Astrocyte (in vitro differentiated cells and primary cell): ENCODE results near the gene MYMK. TPM values are rescaled to one million over a fixed set of nuclear protein-coding genes. Genes with fewer than 3 reads are reported as not detected.

Experiments used
- DNase-seq: peaks from one replicate; pipeline ENCODE4 v3.0.0-alpha.2; 2010; ENCODE audit warnings: low read depth
- FAIRE-seq: peaks from 2 replicates; lab custom pipeline; 2011; peaks lifted over from hg19 to GRCh38; lab: Jason Lieb, UNC
- H2AFZ ChIP-seq: 2 replicates; pipeline ENCODE4 v1.6.0; 2012; ENCODE audit warnings: low read depth, low read length, inconsistent platforms
- H3K27ac ChIP-seq: 2 replicates; pipeline ENCODE4 v1.5.1; 2011; ENCODE audit warnings: low read depth, low read length, inconsistent platforms
- H3K27me3 ChIP-seq: 2 replicates; pipeline ENCODE4 v1.6.0; 2011; ENCODE audit warnings: low read length, inconsistent platforms; ENCODE audit not compliant: insufficient read depth
- H3K36me3 ChIP-seq: 2 replicates; pipeline ENCODE4 v1.5.1; 2011; ENCODE audit warnings: low read length, inconsistent platforms; ENCODE audit not compliant: insufficient read depth
- H3K4me1 ChIP-seq: 2 replicates; pipeline ENCODE4 v1.5.1; 2011; ENCODE audit warnings: low read length, inconsistent platforms; ENCODE audit not compliant: insufficient read depth
- H3K4me2 ChIP-seq: 2 replicates; pipeline ENCODE4 v1.6.0; 2012; ENCODE audit warnings: low read length, inconsistent platforms
- H3K4me3 ChIP-seq: 2 replicates; pipeline ENCODE4 v1.5.1; 2011; ENCODE audit warnings: low read depth, mild to moderate bottlenecking, low read length, inconsistent platforms; ENCODE audit not compliant: insufficient read depth
- H3K79me2 ChIP-seq: 2 replicates; pipeline ENCODE4 v1.6.0; 2012; ENCODE audit warnings: mild to moderate bottlenecking, low read length, inconsistent platforms; ENCODE audit not compliant: insufficient read depth
- H3K9ac ChIP-seq: 2 replicates; pipeline ENCODE4 v1.6.0; 2012; ENCODE audit warnings: mild to moderate bottlenecking, low read length, inconsistent platforms
- H3K9me3 ChIP-seq: 2 replicates; pipeline ENCODE4 v1.5.1; 2012; ENCODE audit warnings: low read depth, mild to moderate bottlenecking, low read length, inconsistent platforms; ENCODE audit not compliant: insufficient read depth
- H4K20me1 ChIP-seq: 2 replicates; pipeline ENCODE4 v1.6.0; 2012; ENCODE audit warnings: low read length, inconsistent platforms; ENCODE audit not compliant: insufficient read depth
- H3K27ac Mint-ChIP-seq: one replicate; pipeline ENCODE4 v1.8.0; 2021; ENCODE audit warnings: mild to moderate bottlenecking, mixed read lengths; ENCODE audit not compliant: unreplicated experiment
- H3K27me3 Mint-ChIP-seq: one replicate; pipeline ENCODE4 v1.8.0; 2021; ENCODE audit warnings: low read depth, mixed read lengths; ENCODE audit not compliant: unreplicated experiment
- H3K36me3 Mint-ChIP-seq: one replicate; pipeline ENCODE4 v1.8.0; 2021; ENCODE audit warnings: low read depth, mixed read lengths; ENCODE audit not compliant: unreplicated experiment
- H3K4me1 Mint-ChIP-seq: one replicate; pipeline ENCODE4 v1.8.0; 2021; ENCODE audit warnings: low read depth, mixed read lengths; ENCODE audit not compliant: unreplicated experiment
- H3K4me3 Mint-ChIP-seq: one replicate; pipeline ENCODE4 v1.8.0; 2021; ENCODE audit warnings: mild to moderate bottlenecking, moderate library complexity, mixed read lengths; ENCODE audit not compliant: unreplicated experiment
- H3K9me3 Mint-ChIP-seq: one replicate; pipeline ENCODE4 v1.8.0; 2021; ENCODE audit warnings: mild to moderate bottlenecking, mixed read lengths; ENCODE audit not compliant: unreplicated experiment
- EZH2 ChIP-seq: IDR thresholded peaks from 2 replicates; pipeline ENCODE4 v1.6.1; 2012; ENCODE audit warnings: mild to moderate bottlenecking, low read length, inconsistent platforms; ENCODE audit not compliant: insufficient read depth
- total RNA-seq: library from RNA; stranded (reverse); gene quantifications from 2 replicates; pipeline ENCODE4 v1.2.1, GENCODE V29; 2021
- TF ChIP-seq, protein P1 (sequence below): IDR thresholded peaks from 2 replicates; pipeline ENCODE4 v1.5.1; 2011; ENCODE audit warnings: low read depth, mild to moderate bottlenecking, inconsistent platforms, low read length, moderate library complexity; ENCODE audit not compliant: insufficient read depth

MYMK gene
- total RNA-seq, 1 donor from 2014 or later = not detected

DNA sequence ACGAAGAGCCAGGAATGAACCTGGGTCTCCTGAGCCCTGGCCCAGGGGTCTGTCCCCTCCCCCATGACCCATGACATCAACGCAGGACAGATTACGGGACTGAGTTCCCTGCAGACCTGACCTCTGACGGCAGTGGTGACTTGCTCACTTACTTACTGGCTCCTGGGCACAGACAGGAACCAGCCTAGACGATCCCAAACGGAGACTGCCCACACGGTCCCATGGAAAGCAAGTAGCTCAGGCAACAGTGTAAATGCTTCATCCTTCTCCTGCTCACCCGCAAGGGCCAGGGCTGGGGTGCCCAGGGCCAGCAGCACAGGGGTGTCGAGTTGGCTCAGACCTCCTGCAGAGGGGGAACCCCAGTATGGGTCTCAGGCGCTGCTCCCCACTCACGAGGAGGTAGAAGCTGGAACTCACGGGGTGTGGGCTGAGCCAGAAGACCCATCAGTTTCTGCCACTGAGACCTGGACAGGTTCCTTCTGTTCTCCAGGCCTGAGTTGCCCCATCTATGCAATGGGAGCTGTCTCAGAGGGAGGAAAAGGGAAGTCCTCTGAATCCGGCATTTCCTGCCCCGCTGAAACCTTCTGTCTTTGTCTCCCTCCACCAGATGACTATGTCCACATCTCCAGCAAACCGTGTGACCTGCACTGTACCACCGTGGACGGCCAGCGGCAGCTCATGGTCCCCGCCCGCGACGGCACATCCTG is 15.4 kb upstream of the MYMK start:
- H3K4me2 ChIP-seq = peak overlapping the region; percentile 44
- no peaks in the 10 kb centered on the region for H3K9me3 ChIP-seq
- no peak for DNase-seq
- FAIRE-seq = no peak
- H3K9ac ChIP-seq = no peak overlapping the region
- no peaks in the 10 kb centered on the region for H4K20me1 ChIP-seq
- no peaks in the 10 kb centered on the region for H3K36me3 ChIP-seq
- H3K27me3 Mint-ChIP-seq = peaks cover 52% of the 10 kb centered on the region
- no peak overlapping the region for H3K27ac Mint-ChIP-seq
- no peak overlapping the region for H3K4me3 Mint-ChIP-seq
- no peak overlapping the region for H3K27ac ChIP-seq
- TF ChIP-seq EZH2 = no peak
- TF ChIP-seq, protein P1, sequence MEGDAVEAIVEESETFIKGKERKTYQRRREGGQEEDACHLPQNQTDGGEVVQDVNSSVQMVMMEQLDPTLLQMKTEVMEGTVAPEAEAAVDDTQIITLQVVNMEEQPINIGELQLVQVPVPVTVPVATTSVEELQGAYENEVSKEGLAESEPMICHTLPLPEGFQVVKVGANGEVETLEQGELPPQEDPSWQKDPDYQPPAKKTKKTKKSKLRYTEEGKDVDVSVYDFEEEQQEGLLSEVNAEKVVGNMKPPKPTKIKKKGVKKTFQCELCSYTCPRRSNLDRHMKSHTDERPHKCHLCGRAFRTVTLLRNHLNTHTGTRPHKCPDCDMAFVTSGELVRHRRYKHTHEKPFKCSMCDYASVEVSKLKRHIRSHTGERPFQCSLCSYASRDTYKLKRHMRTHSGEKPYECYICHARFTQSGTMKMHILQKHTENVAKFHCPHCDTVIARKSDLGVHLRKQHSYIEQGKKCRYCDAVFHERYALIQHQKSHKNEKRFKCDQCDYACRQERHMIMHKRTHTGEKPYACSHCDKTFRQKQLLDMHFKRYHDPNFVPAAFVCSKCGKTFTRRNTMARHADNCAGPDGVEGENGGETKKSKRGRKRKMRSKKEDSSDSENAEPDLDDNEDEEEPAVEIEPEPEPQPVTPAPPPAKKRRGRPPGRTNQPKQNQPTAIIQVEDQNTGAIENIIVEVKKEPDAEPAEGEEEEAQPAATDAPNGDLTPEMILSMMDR = no peak
- H3K79me2 ChIP-seq = no peaks in the 10 kb centered on the region
- peaks cover 2% of the 10 kb centered on the region for H3K4me1 ChIP-seq
- peaks cover 2% of the 10 kb centered on the region for H3K36me3 Mint-ChIP-seq
- H2AFZ ChIP-seq = no peak overlapping the region
- no peak overlapping the region for H3K4me3 ChIP-seq
- no peaks in the 10 kb centered on the region for H3K4me1 Mint-ChIP-seq
- H3K9me3 Mint-ChIP-seq = peaks cover 1% of the 10 kb centered on the region
- no peaks in the 10 kb centered on the region for H3K27me3 ChIP-seq

DNA sequence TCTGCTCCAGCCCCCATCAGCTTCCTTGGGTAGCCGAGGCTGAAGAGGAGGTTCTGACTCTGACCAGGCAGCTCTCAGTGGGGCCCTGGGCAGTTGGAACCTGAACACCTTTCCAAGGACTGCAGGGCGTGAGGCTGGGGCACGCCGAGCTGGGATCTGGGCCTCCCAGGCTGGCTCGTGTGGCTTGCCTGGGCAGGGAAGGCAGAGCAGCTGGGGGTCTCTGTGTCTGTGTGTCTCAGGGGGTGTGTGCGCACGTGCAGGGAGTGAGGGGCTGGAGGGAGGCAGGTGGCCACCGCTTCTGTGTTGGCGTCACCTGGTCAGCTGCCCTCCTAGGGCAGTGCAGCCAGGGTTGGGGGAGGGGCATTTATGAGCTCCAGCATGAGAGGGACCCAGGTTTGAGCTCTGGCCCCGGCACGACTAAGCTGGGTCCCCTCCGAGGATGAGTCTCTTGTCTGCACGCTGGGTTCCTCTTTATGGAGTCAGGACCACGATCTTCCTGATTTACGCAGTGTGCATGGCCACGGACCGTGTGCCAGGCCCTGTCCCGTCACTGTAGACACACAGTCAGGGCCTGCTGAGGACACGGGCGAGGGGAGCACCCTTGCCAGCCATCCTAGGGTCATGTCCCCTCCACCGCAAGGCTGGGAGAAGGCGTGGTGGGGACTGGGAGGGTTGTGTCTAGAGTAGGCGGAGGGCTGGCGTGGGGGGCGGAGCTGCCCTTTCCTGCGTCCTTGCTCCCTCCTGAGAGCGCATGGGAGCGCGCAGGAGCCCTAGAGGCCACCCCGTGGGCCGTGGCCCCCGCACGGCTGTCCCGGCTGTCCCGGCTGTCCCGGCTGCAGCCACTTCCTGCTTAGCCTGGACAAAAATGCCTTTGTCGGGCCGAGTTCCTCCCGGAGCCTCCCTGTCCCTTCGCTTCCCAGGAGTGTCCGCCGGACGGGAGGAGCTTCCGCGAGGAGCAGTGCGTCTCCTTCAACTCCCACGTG is 14.4 kb upstream of the MYMK start:
- Histone ChIP-seq H3K4me2 (peak overlapping the region; percentile 44), H3K36me3 (no peaks in the 10 kb centered on the region), H3K27ac (no peak overlapping the region), H3K9me3 (no peaks in the 10 kb centered on the region), H3K79me2 (no peaks in the 10 kb centered on the region), H3K4me1 (peaks cover 4% of the 10 kb centered on the region), H3K4me3 (no peak overlapping the region), H3K27me3 (no peaks in the 10 kb centered on the region), H2AFZ (peak overlapping the region; percentile 52), H3K9ac (no peak overlapping the region), H4K20me1 (peaks cover under 1% of the 10 kb centered on the region)
- DNase-seq (no peak), FAIRE-seq (no peak)
- H3K9me3 Mint-ChIP-seq = peaks cover 1% of the 10 kb centered on the region
- no peak overlapping the region for H3K4me3 Mint-ChIP-seq
- TF ChIP-seq, protein P1 = no peak
- no peak for TF ChIP-seq EZH2
- H3K27ac Mint-ChIP-seq = no peak overlapping the region
- peaks cover 44% of the 10 kb centered on the region for H3K27me3 Mint-ChIP-seq
- H3K36me3 Mint-ChIP-seq = no peaks in the 10 kb centered on the region
- H3K4me1 Mint-ChIP-seq = no peaks in the 10 kb centered on the region
